HG02885 (cell line): Measurements from ENCODE around the gene ARMC3.

Source experiments
- ATAC-seq: cut with Tn5 transposase; IDR thresholded peaks from one replicate; pipeline ENCODE4 v1.9.1; 2021; ENCODE audit warnings: mild to moderate bottlenecking; ENCODE audit not compliant: unreplicated experiment, poor library complexity

Gene ARMC3

GRCh38 chr10:22988581-22989360 is 60.9 kb downstream of the ARMC3 start:
- ATAC-seq, result peak; percentile 60

- ATAC-seq, result no peak
Measured at GRCh38 chr10:22990443-22990842, 62.6 kb downstream of the ARMC3 start.

DNA sequence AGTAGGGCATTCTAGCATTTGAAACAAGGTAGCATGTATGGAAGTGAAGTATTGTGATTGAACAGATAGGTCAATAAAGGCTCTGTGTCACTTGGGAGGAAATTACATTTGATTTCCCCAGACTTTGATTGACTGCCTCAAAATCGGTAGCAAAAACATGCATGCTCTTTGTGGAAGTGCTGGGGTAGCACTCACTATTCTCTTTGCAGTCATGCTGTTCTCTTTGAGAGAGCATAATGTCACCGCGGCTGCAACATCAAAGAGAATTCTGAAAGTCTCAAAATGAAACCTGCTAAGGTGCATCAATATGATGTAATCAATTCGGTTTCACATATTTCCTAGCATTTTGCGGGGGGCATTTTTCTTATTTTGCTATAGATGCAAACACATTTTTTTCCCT is 64.2 kb downstream of the ARMC3 start:
- peak; percentile 90 for ATAC-seq

GRCh38 chr10:22992621-22993020 is 64.8 kb downstream of the ARMC3 start:
- no peak for ATAC-seq

DNA sequence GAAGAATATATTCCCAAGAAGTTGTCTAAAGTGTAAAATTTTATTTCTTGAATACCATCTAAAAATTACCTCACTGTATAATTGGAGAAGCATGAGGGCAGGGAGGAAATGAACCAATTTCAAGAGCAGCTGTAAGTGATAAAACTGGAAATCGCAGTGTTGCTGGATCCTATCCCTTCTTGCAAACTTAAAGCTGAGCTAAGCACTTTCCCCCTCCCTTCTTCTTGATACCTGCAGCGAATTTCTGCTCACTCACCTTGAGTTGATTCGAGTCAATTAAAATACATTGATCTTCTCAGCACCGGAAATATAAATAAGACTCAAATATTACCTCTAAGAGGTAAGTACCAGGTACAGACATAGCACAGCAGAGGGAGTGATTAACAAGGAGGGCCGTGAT is 65.5 kb downstream of the ARMC3 start:
- ATAC-seq, result no peak

GRCh38 chr10:22997096-22997495 is 69.2 kb downstream of the ARMC3 start:
- no peak for ATAC-seq

DNA sequence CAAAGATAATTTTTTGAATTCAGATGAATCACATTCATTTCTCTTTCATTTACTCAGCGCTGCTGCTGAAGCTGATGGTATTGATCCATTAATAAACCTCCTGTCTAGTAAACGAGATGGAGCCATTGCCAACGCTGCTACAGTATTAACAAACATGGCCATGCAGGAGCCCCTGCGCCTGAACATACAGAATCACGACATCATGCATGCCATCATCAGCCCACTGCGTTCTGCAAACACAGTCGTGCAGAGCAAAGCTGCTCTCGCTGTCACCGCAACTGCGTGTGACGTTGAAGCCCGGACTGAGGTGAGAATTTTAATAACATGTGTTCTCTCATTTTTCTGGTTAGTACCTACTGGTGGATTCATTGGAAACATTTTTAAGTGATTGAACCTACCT is 70.2 kb downstream of the ARMC3 start:
- no peak for ATAC-seq

DNA sequence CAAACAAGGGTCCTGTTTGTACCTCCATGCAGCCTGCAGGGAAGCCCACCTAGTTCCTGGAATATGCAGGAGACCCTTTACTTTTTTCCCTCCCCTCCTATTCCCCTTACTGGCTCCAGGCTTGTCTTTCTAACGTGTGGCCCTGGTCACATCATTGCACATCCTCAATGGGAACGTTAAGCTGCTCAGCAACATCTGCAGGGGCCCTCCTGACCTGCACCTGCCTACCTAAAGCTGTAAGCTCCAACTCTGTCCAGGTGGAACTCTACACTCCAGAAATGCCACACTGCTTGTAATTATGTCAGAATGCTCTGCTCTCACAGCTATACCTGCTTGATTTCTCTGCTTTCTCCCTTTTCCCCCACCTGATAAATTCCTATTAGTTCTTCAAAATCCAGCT is 72.1 kb downstream of the ARMC3 start:
- no peak for ATAC-seq

- no peak for ATAC-seq
Measured at GRCh38 chr10:23001901-23002516, 74.2 kb downstream of the ARMC3 start.

DNA sequence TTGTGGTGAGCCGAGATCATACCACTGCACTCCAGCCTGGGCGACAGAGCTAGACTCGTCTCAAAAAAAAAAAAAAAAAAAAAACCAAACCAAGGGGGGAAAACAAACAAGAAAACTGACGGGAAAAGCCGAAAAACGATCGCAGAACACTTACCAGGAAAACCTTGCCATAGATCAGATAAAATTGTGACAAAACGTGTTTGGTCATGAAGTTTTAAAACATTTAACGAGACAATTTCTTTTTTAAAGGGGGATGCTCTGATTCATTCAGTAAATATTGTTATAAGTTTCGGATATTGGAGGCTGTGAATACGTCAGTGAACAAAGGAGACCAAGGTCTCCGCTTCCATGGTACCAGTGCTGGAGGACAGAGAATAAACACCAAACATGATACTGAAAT is 77.3 kb downstream of the ARMC3 start:
- ATAC-seq, result no peak

DNA sequence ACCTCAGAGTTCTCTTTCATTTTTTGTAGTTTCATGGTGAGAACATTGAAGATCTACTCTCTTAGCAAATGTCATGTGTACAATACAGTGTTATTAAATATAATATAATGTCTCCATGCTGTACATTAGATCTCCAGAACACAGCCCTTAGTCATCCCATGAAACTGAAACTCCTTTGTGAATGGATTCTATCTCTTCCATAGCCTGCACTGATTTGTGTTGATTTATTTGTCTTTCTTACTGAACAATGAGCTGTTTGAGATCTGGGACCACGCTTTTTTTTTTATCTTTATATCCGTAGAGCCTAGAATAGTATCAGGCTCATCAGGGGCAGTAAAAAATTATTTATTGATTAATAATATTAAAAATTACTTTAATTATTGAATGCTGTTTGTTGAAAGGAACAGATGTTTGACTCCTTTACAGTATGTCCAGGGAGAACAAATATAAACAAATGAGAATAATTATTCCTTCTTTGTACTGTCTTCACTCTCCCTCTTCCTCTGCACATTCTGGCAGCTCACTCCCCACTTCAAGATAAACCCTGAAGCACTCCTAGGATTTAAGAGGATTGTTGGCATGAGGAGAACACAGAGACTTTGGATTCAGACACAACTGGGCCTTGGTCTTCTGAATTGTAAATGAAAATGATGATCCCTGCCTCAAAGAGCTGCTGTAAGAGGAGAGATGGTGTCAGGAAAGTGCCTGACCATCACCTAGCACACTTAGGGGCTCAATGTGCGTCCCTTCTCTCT is 85.9 kb downstream of the ARMC3 start:
- no peak for ATAC-seq

DNA sequence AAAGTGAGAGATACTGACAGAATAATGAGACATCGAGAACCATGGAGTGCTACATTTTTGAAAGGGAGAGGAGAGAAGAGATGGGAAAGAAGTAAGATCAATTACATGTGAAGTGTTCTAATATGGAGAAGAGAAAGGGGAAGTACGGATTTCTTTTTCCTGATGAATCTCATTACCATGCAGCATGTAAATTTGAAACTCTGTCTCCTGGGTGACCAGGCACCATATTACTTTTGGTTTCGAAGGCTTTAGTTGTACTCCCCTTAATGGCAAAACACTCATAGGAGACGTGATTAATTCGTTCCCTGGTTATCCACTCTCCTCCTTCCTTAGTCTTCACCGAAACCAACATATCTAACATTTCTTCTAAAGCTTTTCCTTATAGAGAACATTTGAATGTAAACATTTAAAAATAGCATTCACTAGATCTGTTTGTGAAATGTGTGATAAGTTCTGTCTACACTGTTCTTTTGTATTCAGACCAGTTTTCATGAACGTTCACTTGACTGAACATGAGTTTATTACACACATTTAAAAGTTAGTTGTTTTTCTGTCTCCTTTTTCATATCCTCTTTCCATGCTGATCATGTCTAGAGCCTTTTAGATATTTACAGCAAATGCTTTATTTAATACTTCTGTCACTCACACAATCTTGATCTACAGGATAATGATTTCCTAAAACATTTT is 87.3 kb downstream of the ARMC3 start:
- peak; percentile 99 for ATAC-seq

- ATAC-seq, result no peak
Measured at GRCh38 chr10:23016636-23017035, 88.8 kb downstream of the ARMC3 start.

DNA sequence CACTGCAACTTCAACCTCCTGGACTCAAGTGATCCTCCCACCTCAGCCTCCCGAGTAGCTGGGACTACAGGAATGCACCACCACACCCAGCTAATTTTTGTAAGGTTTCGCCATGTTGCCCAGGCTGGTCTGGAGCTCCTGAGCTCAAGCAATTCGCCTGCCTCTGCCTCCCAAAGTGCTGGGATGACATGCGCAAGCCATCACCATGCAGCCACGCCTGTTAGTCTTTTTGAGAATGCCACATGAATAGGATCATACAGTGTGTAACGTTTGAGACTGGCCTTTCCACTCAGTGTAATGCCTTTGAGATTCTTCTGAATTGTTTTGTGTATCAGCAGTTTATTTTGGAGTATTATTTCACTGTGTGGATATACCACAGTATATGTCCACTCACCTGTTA is 91.8 kb downstream of the ARMC3 start:
- no peak for ATAC-seq

DNA sequence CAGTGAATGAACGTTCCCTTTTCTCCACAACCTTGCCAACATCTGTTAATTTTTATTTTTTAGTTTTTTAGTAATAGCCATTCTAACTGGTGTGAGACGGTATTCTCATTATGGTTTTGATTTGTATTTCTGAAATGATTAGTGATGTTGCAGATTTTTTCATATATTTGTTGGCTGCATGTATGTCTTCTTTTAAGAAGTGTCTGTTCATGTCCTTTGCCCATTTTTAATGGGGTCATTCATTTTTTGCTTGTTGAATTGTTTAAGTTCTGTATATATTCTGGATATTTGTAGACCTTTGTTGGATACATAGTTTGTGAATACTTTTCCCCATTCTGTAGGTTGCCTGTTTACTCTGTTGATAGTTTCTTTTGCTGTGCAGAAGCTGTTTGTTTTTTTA is 93.6 kb downstream of the ARMC3 start:
- no peak for ATAC-seq

DNA sequence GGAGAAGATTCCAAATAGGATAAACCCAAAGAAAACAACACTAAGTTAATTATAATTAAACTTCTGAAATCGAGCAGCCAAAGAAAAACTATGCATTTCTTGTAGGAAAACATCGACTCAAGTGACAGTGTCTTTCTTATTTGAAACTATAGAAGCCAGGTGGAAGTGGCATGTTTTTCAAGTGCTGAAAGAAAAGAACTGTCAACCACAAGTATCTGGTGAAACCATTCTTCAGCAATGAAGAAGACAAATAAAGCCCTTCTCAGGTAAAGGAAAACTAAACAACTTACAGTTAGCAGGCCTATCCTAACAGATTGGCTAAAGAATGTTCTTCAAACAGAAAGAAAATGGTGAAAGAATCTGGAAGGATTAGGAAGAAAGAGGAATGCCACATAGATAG is 96.1 kb downstream of the ARMC3 start:
- ATAC-seq, result no peak

DNA sequence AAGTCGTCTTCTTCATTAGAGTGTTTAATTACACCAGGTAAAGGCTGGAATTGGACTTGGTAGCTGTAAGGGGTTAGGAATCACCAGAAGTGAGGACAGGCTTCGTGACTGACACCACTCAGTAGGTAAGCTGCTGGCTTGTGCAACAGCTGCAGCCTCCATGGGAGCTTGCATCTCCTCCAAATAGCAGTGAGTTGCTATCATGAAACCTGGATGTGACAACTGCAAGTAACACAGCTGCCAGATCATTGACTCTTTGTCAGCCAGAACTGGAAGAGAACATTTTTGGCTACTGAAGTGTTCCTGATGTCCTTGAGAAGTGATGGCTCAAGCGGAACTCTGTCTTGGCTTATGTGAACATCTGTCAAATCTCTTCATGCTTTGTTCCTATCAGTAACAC is 103.5 kb downstream of the ARMC3 start:
- no peak for ATAC-seq

DNA sequence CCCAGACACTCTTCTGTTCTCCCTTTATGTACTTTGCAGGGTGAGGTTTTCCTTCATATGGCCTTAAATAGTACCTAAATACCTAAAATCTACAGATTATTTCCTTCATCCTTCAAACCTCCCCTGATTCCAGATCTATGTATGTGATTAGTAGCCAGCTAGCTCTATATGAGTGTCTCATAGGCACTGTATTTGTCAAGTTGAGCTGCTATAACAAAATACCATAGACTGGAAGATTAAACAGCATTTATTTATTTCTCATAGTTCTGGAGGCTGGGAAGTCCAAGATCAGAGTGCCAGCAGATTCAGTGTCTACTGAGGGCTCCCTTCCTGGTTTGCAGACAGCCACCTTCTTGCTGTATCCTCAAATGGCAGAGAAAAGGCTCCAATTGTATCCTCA is 106.9 kb downstream of the ARMC3 start:
- no peak for ATAC-seq

DNA sequence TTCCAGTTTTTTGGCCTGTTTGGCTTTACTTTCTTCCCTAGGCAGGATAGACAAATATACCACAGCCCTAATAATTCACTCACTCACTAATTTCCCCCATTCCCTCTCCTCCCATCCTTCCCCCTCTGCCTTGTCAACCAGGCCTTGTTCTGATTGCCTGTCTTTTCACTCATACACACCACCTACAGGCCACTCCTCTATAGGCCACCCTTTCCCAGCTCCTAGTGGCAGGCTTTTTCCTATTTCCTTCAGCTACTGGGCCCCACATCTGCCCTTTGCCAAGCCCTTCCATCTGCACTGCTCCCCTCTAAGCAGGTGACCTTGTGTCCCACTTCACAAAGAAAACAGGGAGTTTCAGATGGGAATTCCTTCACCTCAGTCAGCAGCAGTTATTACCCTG is 107.7 kb downstream of the ARMC3 start:
- ATAC-seq, result no peak

- ATAC-seq, result no peak
Measured at GRCh38 chr10:23037152-23037551, 109.3 kb downstream of the ARMC3 start.

DNA sequence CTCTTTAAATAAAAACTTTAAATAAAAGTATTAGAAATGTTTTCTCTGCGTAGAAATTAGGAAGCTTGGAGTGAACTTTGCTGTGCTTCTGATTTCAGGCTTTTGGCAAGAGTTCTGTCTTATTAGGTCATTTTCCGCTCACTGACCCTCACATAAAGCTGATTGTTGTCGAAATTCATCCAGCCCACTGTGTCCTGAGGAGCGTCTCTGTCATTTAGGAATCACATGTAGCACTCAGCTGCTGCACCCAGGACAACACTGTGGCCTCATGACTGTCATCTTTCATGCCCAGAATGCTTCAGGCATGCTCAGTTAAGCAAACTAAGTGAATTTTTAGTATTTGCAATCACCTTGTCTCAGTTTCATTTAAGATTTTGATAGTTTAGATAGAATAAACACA is 109.7 kb downstream of the ARMC3 start:
- ATAC-seq, result no peak
